HG03558 (cell line): ENCODE measurements around the gene EXD3.
"Not testable (repeated sequence)": the region's sequence is repeated elsewhere in the genome, so short reads cannot be mapped to it uniquely, and the experiment has no call there.

Source experiments
- ATAC-seq: cut with Tn5 transposase; IDR thresholded peaks from one replicate; pipeline ENCODE4 v1.9.1; 2021; ENCODE audit warnings: moderate number of reproducible peaks; ENCODE audit not compliant: unreplicated experiment; ENCODE audit errors: extremely low read depth

The EXD3 gene

DNA sequence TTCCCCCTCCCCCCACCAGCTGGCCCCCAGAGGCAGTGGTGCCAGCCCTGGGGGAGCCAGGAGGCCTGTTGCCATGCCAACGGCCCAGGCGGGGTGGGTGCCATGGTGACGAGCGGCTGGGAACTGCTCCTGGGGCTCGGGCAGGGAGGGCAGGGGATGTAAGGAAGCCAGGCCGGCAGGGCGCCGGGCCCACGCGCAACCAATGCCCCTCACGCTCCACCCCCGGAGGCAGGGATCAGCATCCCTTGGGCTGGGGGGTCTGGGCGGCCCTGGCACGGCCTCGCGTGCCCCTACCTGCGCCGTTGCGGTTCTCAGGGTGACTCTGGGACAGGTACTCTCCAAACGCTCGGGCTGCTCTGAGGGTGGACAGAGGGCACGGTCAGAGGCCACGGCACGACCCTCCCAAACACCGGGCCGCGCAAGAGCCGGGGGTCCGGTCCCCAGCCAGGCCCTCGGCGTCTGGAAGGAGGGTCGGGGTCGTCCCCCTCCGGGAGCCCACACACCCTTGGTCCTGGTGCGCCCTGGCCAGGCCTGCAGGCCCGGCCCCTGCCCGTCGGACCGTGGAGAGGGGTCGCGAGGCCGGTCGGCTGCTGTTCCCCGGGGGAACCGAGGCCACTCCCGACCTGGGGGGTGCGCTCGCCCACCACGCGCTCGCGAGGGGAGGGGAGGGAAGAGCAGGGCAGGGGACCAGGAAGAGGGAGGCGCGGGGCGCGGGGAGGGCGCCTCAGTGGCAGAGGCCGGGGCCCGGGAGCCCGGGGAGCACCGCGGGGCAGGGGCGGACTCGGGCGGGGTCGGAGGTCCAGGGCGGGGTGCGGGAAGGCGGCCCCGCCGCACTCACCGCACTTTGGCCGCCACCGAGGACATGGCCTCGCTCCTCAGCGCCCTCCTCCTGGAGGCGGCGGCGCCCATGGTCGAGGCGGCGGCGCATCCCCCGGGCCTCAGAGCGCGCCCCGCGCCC is 35.5 kb upstream of the EXD3 start:
- no peak for ATAC-seq

DNA sequence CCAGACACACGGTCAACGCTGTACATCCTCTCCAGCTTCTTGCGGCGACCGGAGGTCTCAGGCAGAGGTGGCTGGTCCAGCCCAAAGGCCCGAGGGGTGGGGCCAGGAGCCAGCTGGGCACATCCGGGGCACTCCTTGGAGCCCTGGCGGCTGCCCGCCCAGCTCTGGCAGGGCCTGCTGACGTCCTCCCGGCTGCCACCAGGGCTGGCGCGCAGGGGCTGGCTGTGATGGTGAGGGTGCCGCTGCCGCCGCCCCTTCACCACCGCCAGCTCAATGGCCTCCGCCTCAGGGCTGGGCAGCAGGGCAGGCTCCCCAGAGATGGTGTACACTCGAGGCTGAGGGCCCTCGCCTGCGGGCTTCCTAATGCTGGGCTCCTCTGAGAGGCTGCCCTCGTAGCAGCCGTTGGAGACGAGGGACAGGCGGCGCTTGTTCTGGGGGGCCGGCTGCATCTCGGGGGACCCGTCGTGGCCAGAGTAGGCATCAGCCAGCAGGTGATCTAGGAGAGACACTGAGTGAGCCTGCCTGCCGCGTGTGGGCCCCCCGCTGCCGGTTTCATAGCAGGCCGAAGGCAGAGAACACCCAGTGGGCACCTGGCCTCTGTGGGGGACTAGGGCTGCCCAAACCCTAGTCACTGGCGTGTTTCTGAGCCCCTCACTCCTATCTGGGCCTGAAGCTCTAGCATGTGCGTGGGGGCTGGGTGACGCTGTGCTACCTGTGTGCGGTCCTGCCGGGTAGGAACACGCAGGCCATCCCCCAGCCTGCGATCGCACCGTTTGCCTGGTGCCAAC is 34.6 kb upstream of the EXD3 start:
- no peak for ATAC-seq

- no peak for ATAC-seq
These were observed 34.0 kb upstream of the EXD3 start for GRCh38 chr9:137456864-137457405.

DNA sequence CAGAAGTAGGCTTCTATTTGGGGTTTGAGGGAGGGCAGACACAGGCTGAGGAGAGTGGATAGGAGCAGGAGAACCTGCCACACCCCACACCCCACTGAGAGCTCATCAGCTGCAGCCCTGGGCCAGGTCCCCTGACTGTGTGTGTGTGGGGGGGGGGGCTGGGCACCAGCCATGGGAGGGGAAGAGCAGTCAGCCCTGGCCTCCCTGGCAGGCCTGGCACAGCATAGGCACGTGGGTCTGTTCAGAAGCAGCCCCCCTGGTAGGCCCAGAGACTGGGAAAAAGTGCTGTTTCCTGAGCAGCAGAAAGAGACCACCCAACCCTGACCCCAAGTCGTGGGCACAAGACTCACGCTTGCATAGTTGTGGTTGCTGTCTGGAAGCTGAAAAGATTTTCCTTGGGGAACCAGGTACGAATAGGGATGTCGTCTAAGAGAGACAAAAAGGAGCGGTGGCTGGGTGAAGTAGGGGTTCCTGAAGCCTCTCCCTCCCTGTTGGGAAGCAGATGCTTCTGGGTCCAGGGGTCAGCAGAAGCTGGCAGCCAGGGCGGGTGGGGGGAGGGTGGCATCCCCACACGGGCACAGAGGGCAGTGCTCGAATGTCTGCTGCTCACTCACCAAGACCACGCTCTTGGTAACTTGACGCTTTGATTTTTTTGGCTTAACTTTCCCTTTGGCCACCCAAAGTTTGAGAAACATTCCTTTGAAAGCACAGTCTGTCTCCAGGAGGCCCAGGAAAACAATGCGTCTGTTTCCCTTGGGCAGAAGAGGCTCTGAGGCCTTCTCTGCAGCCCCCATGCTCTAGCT is 33.3 kb upstream of the EXD3 start:
- no peak for ATAC-seq

DNA sequence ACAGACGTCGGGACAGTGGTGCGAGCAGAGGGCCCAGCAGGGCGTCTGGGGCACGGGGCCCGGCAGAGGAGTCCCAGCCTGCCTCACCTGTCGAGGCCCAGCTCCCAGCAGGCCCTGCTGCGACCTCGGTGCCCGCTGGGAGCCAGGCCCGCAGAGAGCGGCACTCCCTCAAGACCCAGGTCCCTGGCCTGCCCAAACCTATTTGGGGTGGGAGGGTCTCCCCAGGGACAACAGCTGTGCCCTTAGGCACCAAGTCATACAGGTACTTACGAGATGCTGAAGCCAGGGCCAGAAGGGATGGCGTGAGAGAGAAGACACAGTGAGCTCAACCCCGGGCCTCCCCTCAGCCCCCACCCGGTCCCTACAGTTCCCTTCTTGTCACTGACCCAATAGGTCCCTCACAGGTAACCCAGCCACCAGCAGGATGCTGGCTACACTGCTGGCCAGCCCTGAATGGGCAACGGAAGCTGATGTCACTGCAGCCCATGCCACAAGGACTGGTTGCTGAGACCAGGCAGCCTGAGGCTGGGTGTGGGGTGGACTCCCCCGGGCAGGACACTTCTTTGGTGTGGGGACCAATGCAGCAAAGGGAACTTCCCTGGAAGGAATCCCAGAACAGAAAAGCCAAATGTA is 32.5 kb upstream of the EXD3 start:
- no peak for ATAC-seq

DNA sequence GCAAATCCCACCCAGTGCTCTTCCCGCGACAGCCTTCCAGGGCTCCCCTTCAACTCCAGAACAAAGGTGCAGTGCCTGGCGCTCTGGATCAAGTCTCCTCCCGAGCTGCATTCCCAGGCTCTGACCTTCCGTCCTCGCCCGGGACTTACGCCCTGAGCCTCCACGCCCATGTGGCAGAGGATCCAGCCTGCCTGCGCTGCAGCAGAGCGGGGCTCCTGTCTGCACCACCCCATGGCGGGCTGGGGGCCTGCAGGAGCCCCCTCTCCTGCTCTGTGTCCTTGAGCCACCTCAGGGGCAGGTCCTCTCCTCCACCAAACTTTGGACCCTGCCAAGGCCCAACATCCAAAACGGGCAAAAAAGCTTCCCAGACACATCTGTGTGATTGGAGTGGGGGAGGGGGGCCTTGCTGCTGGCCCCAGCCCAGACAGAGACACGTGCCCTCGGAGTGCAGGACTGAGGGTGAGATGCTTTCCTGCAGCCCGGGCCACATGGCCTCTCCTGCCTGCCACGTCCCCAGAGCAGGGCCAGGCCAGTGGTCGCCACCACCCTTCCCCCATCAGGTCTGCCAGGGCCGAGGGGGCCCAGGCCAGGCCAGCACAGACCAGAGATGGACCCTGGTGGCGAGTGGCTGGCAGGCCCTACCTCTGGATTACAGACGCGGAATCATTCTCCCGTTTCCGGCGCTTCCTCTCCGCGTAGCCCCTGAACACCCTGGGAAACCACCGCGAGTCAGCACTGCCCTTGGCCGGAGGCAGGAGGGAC is 31.8 kb upstream of the EXD3 start:
- ATAC-seq: no peak

GRCh38 chr9:137454145-137454596 is 31.2 kb upstream of the EXD3 start:
- no peak for ATAC-seq

DNA sequence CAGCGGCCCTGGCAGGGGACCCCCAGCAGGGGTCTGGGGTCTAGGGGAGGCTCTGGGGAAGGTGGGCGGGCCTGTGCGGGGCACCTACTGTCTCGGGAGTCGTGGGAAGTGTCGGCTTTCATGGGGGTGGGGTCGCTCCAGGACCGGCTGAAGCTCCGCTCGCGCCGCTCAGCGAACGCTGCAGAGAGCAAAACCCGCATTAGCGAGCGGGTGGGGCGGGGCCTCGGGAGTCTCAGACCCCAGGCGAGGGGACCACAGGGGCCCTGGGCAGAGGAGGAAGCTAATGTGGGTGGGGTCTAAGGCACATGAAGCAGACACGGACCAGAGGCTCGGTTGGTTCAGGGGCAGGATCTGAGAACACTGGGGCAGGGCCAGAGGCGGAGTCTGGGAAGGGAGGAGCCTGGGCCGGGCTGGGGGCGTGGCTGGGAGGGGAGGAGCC is 30.7 kb upstream of the EXD3 start:
- ATAC-seq: no peak

DNA sequence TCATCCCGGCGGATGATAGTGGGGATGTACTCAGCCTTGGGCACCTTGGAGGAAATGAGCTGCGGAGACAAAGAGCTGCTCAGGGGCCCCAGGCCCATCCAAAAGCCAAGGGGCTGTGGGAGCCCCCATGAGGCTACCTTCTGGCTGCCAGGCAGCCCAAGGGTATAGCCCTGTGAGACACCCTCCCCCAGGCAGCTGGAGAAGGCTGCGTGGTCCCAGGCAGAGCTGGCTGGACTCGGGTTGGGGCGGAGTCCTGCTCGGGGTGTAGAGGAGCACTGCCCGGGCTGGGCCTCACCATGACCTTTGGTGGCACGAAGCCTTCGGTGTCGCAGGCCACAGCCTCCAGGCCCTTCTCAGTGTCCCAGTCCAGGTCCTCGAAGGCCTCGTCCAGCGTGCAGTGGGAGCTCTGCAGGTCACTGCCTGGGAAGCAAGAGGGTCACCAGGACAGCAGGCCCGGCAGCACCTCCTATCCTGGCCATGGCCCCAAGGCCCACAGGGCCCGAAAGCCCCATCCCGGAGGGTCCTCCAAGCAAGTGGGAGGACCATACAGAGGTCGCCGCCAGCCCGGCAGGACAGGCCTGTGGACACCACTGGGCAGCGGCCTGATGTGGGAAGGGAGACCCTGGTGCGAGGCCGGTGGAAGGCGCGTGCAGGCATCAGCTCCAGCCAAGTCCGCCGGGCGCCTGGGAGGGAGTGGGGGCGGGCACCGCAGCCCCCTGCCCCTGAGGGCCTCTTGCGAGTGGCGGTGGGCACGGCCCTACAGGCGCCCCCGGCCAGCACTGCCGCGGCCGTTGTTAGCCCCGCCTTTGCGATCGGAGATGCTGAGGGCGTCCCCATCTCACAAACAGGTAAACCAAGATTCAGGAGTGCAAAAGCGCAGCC is 30.0 kb upstream of the EXD3 start:
- no peak for ATAC-seq

- ATAC-seq: no peak
These were observed 29.2 kb upstream of the EXD3 start for GRCh38 chr9:137452006-137452760.

DNA sequence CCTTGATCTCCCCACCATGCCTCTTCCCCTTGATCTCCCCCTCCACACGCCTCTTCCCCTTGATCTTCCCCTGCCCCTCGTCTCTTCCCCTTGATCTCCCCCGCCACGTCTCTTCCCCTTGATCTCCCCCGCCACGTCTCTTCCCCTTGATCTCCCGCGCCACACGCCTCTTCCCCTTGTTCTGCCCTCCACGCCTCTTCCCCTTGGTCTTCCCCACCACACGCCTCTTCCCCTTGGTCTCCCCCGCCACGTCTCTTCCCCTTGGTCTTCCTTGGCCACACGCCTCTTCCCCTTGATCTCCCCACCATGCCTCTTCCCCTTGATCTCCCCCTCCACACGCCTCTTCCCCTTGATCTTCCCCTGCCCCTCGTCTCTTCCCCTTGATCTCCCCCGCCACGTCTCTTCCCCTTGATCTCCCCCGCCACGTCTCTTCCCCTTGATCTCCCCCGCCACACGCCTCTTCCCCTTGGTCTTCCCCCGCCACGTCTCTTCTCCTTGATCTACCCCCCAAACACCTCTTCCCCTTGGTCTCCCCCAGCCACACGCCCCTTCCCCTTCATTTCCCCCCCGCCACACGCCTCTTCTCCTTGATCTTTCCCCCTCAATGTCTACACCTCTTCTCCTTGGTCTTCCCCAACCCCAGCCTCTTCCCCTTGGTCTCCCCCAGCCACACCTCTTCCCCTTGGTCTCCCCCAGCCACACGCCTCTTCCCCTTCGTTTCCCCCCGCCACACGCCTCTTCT is 28.5 kb upstream of the EXD3 start:
- not testable (repeated sequence) for ATAC-seq

- ATAC-seq: not testable (repeated sequence)
These were observed 27.7 kb upstream of the EXD3 start for GRCh38 chr9:137450539-137451222.

DNA sequence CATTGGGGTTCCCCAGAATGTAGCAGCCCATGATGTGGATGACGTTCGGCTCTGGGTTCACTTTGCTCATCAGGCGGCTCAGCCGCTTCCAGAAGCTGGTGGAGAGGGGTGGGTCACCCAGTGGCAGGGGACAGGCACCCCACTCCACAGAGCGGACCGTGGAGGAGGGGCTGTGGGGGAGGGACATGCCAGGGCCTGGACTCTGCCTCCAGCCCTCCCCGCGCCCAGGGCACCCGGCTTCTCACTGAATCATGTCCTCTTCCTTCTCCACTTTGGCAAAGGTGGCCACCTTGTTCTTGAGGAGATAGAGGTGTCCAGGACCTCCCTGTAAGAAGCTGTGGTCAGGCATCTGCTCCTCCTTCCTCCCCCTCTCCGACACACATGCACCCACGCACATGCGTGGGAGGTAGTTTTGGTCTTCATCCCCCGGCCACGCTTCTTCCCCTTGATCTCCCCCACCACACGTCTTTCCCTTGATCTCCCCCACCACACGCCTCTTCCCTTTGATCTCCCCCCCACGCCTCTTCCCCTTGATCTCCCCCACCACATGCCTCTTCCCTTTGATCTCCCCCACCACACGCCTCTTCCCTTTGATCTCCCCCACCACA is 27.1 kb upstream of the EXD3 start:
- ATAC-seq: no peak

GRCh38 chr9:137449081-137449844 is 26.3 kb upstream of the EXD3 start:
- ATAC-seq: no peak

- no peak for ATAC-seq
These were observed 25.6 kb upstream of the EXD3 start for GRCh38 chr9:137448602-137448962.
